ENCODE results near the gene RBP5. TPM values are rescaled to one million over a fixed set of nuclear protein-coding genes. Genes with fewer than 3 reads are reported as not detected.

The RBP5 gene
- total and polyA plus RNA-seq, 8 donors: 0.73 to 7.8 (median 2.4) TPM

DNA sequence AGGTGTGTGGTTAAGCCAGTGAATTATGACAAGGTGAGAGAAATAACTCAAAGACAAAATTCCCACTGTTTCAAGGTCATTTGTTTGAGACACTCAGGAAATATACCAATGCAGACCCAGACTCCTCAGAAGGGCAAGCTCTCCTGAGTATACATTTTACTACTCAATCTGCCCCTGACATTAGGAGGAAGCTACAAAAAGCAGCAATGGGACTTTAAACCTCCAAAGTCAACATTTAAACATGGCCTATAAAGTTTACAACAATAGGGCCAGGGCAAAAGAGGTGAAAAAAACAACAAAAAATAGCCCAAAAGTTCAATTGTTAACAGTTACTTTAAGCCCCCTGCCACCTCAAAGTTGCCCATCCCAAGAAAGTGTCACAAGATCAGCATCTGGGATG lies 41.3 kb upstream of the RBP5 start:
- FAIRE-seq: no peak
- TF ChIP-seq, protein P1, sequence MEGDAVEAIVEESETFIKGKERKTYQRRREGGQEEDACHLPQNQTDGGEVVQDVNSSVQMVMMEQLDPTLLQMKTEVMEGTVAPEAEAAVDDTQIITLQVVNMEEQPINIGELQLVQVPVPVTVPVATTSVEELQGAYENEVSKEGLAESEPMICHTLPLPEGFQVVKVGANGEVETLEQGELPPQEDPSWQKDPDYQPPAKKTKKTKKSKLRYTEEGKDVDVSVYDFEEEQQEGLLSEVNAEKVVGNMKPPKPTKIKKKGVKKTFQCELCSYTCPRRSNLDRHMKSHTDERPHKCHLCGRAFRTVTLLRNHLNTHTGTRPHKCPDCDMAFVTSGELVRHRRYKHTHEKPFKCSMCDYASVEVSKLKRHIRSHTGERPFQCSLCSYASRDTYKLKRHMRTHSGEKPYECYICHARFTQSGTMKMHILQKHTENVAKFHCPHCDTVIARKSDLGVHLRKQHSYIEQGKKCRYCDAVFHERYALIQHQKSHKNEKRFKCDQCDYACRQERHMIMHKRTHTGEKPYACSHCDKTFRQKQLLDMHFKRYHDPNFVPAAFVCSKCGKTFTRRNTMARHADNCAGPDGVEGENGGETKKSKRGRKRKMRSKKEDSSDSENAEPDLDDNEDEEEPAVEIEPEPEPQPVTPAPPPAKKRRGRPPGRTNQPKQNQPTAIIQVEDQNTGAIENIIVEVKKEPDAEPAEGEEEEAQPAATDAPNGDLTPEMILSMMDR (IDR thresholded peaks at IDR 0.05): no peak
- no peak for DNase-seq
- Histone ChIP-seq H3K36me3 (no peaks in the 10 kb centered on the region), H3K9me3 (no peaks in the 10 kb centered on the region), H3K4me1 (no peaks in the 10 kb centered on the region), H3K27ac (no peak overlapping the region), H3K4me3 (no peak overlapping the region), H3K27me3 (no peaks in the 10 kb centered on the region)
- no peak for ATAC-seq
- intact Hi-C loops (cut with DNase I): no loop called here

GRCh38 chr12:7162691-7163114 lies 34.0 kb upstream of the RBP5 start:
- WGBS, 2 donors: 3 to 5% methylated on average over 19 of the region's 19 CpGs
- FAIRE-seq: no peak
- Histone ChIP-seq H3K4me3 (peak overlapping the region in 1 of 4 donors; percentile 10), H3K27ac (no peak overlapping the region), H3K27me3 (no peaks in the 10 kb centered on the region), H3K36me3 (no peaks in the 10 kb centered on the region), H3K4me1 (no peaks in the 10 kb centered on the region), H3K9me3 (no peaks in the 10 kb centered on the region)
- ATAC-seq: peak; percentile 84 to 97 (median 92)
- peak; percentile 43 to 74 (median 58) for DNase-seq
- TF ChIP-seq, protein P1 (IDR thresholded peaks at IDR 0.05): peak; percentile 43 to 62 (median 51)
- intact Hi-C loops (cut with DNase I): no loop called here

GRCh38 chr12:7161811-7162210 lies 33.1 kb upstream of the RBP5 start:
- 81 to 95% methylated on average over 5 of the region's 5 CpGs for WGBS, 2 donors
- FAIRE-seq (no peak), ATAC-seq (no peak), DNase-seq (no peak)
- no peaks in the 10 kb centered on the region for H3K27me3 ChIP-seq
- no peak overlapping the region for H3K4me3 ChIP-seq
- H3K36me3 ChIP-seq: no peaks in the 10 kb centered on the region
- H3K9me3 ChIP-seq: no peaks in the 10 kb centered on the region
- H3K27ac ChIP-seq: no peak overlapping the region
- TF ChIP-seq, protein P1 (IDR thresholded peaks at IDR 0.05): no peak
- no peaks in the 10 kb centered on the region for H3K4me1 ChIP-seq
- intact Hi-C loops (cut with DNase I): no loop called here

- Histone ChIP-seq H3K27me3 (no peaks in the 10 kb centered on the region), H3K36me3 (no peaks in the 10 kb centered on the region), H3K27ac (no peak overlapping the region), H3K4me3 (no peak overlapping the region), H3K9me3 (no peaks in the 10 kb centered on the region), H3K4me1 (no peaks in the 10 kb centered on the region)
- WGBS, 2 donors: 76 to 84% methylated on average over 4 of the region's 4 CpGs
- TF ChIP-seq, protein P1 (IDR thresholded peaks at IDR 0.05): no peak
- DNase-seq: no peak
- ATAC-seq: no peak
- FAIRE-seq: no peak
- intact Hi-C loops (cut with DNase I): no loop called here
These were observed 32.6 kb upstream of the RBP5 start for GRCh38 chr12:7161327-7161726.

DNA sequence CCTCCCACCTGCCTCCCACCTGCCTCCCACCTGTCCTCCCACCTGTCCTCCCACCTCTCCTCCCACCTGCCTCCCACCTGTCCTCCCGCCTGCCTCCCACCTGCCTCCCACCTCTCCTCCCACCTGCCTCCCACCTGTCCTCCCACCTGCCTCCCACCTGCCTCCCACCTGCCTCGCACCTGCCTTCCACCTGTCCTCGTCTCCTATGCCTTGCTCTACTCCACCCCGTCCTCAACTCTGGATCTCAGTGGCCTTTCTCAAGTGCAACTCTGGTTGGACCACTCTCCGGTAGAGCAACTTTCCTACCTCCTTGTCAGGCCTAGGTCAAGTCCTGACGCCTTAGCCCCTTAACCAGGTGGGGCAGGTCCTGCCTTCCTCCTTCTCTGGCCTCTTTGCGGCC lies 31.5 kb upstream of the RBP5 start:
- no peak overlapping the region for H3K27ac ChIP-seq
- no peaks in the 10 kb centered on the region for H3K9me3 ChIP-seq
- 65 to 67% methylated on average over 7 of the region's 7 CpGs for WGBS, 2 donors
- H3K4me3 ChIP-seq: no peak overlapping the region
- TF ChIP-seq, protein P1 (IDR thresholded peaks at IDR 0.05): no peak
- FAIRE-seq: no peak
- H3K4me1 ChIP-seq: no peaks in the 10 kb centered on the region
- no peak for ATAC-seq
- intact Hi-C loops (cut with DNase I): no loop called here
- no peak for DNase-seq
- H3K27me3 ChIP-seq: no peaks in the 10 kb centered on the region
- H3K36me3 ChIP-seq: peaks cover 0 to under 1% (median 0%) of the 10 kb centered on the region in 3 donors

Measured in pancreas (tissue), 10 donors.